AG10803 (cell line): Measurements from ENCODE around the gene TMCC3.

ENCODE experiments used
- DNase-seq: peaks from one replicate; pipeline ENCODE4 v3.0.0; 2010; ENCODE audit warnings: low read depth
- H3K4me3 ChIP-seq: 2 replicates; pipeline ENCODE4 v1.5.1; 2011; ENCODE audit warnings: mild to moderate bottlenecking, low read length, control low read depth
- CTCF ChIP-seq: conservative IDR thresholded peaks from 2 replicates; pipeline ENCODE4 v1.5.1; 2011; ENCODE audit warnings: mild to moderate bottlenecking, low read length, control low read depth, inconsistent platforms

TMCC3 gene

GRCh38 chr12:94545935-94546771 lies 104.2 kb downstream of the TMCC3 start:
- DNase-seq, result peak; percentile 47
- TF ChIP-seq CTCF, result peak; percentile 68
- no peak overlapping the region for H3K4me3 ChIP-seq

GRCh38 chr12:94544355-94544754 lies 106.0 kb downstream of the TMCC3 start:
- no peak overlapping the region for H3K4me3 ChIP-seq
- no peak for TF ChIP-seq CTCF
- no peak for DNase-seq

GRCh38 chr12:94538318-94538717 lies 112.0 kb downstream of the TMCC3 start:
- H3K4me3 ChIP-seq, result no peak overlapping the region
- no peak for TF ChIP-seq CTCF
- no peak for DNase-seq

GRCh38 chr12:94536040-94536965 lies 114.1 kb downstream of the TMCC3 start:
- H3K4me3 ChIP-seq, result no peak overlapping the region
- no peak for DNase-seq
- no peak for TF ChIP-seq CTCF

- no peak overlapping the region for H3K4me3 ChIP-seq
- no peak for TF ChIP-seq CTCF
- no peak for DNase-seq
Observed at GRCh38 chr12:94535510-94535921, 114.8 kb downstream of the TMCC3 start.

- no peak for TF ChIP-seq CTCF
- no peak overlapping the region for H3K4me3 ChIP-seq
- DNase-seq, result no peak
Observed at GRCh38 chr12:94534774-94535509, 115.4 kb downstream of the TMCC3 start.
